ENCODE measurements around the gene KLF6.

GRCh38 chr10:3786295-3787015, 1.4 kb upstream of the KLF6 start:
- TF ChIP-seq, protein P1, sequence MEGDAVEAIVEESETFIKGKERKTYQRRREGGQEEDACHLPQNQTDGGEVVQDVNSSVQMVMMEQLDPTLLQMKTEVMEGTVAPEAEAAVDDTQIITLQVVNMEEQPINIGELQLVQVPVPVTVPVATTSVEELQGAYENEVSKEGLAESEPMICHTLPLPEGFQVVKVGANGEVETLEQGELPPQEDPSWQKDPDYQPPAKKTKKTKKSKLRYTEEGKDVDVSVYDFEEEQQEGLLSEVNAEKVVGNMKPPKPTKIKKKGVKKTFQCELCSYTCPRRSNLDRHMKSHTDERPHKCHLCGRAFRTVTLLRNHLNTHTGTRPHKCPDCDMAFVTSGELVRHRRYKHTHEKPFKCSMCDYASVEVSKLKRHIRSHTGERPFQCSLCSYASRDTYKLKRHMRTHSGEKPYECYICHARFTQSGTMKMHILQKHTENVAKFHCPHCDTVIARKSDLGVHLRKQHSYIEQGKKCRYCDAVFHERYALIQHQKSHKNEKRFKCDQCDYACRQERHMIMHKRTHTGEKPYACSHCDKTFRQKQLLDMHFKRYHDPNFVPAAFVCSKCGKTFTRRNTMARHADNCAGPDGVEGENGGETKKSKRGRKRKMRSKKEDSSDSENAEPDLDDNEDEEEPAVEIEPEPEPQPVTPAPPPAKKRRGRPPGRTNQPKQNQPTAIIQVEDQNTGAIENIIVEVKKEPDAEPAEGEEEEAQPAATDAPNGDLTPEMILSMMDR (IDR thresholded peaks at IDR 0.05; ENCODE audit: low read depth, low read length), result no peak
- no peak for TF ChIP-seq EZH2phosphoT487 (IDR thresholded peaks at IDR 0.05; ENCODE audit: low read depth)
